Gastrocnemius medialis (tissue), 4 donors: ENCODE data around the gene CDHR3.

Experiments
- POLR2A ChIP-seq, 2 donors: fragments of 450-650 bp; IDR thresholded peaks; one replicate each; pipeline ENCODE4 v1.6.1; 2017; ENCODE audit warnings: antibody characterized with exemption in 2 of 2, mild to moderate bottlenecking in 2 of 2, moderate library complexity in 2 of 2
- TF ChIP-seq, protein P1 (sequence below), 5 experiments: fragments of 450-650 bp in 3 of 5; fragments of 200-600 bp in 2 of 5; sonication (generic) in 2 of 5; IDR thresholded peaks in 4 of 5; conservative IDR thresholded peaks in 1 of 5; 1 replicate in 4 of 5; 2 replicates in 1 of 5; pipeline ENCODE4 v1.5.1; 2016 to 2019; ENCODE audit warnings: antibody characterized with exemption in 5 of 5, mild to moderate bottlenecking in 3 of 5, moderate library complexity in 3 of 5

DNA sequence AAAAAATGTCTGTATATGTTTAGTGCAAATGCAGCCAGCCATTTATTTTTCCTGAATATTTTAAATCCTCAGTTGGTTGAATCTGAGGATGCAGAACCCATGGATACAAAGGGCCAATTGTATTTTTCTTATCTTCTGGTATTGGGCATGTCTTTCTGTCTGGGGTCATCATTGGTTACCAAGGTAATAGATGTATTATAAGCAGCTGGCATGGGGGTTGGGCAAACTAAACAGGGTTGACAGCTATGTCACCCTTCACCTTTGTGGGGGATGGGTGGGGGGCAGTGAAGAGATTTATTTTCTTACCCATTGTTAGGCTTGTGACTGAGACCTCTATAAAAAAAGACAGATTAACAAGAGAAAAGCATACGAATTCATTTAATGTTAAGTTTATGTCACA, 38.8 kb downstream of the CDHR3 start:
- TF ChIP-seq, protein P1, sequence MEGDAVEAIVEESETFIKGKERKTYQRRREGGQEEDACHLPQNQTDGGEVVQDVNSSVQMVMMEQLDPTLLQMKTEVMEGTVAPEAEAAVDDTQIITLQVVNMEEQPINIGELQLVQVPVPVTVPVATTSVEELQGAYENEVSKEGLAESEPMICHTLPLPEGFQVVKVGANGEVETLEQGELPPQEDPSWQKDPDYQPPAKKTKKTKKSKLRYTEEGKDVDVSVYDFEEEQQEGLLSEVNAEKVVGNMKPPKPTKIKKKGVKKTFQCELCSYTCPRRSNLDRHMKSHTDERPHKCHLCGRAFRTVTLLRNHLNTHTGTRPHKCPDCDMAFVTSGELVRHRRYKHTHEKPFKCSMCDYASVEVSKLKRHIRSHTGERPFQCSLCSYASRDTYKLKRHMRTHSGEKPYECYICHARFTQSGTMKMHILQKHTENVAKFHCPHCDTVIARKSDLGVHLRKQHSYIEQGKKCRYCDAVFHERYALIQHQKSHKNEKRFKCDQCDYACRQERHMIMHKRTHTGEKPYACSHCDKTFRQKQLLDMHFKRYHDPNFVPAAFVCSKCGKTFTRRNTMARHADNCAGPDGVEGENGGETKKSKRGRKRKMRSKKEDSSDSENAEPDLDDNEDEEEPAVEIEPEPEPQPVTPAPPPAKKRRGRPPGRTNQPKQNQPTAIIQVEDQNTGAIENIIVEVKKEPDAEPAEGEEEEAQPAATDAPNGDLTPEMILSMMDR (IDR thresholded peaks at IDR 0.05 in 4 of 5, conservative IDR thresholded peaks at IDR 0.05 in 1 of 5) = no peak
- no peak for TF ChIP-seq POLR2A (IDR thresholded peaks at IDR 0.05)
